Activated naive CD4-positive, alpha-beta T cell treated with anti-CD3 and anti-CD28 coated beads, Interleukin-2, amount 50 U/mL, for 72 hours (primary cell): ENCODE data around the gene HDAC9. TPM values are rescaled to one million over a fixed set of nuclear protein-coding genes. Genes with fewer than 3 reads are reported as not detected.

Source experiments
- ATAC-seq, 2 donors: fragments of 150-1000 bp; cut with Tn5 transposase; 2 replicates each; pipeline ENCODE4 v1.10.0; 2021; ENCODE audit warnings: mild to moderate bottlenecking in 2 of 2, moderate library complexity in 2 of 2
- DNase-seq, 2 donors: peaks; one replicate each; pipeline ENCODE4 v3.0.0; 2021 to 2022; ENCODE audit warnings: low spot score in 2 of 2
- H3K27ac Mint-ChIP-seq, 2 donors: one replicate each; pipeline ENCODE4 v1.8.0; 2022; ENCODE audit warnings: mild to moderate bottlenecking in 2 of 2, mixed read lengths in 2 of 2
- H3K36me3 Mint-ChIP-seq, 2 donors: one replicate each; pipeline ENCODE4 v1.8.0; 2022; ENCODE audit warnings: mixed read lengths in 2 of 2
- H3K9me3 Mint-ChIP-seq, 2 donors: one replicate each; pipeline ENCODE4 v1.8.0; 2022; ENCODE audit warnings: mixed read lengths in 2 of 2
- total RNA-seq, 2 donors: library from RNA; stranded (reverse); gene quantifications; one replicate each; pipeline ENCODE4 v1.2.3, GENCODE V29; 2022

The HDAC9 gene
- total RNA-seq, 2 donors from 2014 or later, result 0.32 to 0.84 TPM

DNA sequence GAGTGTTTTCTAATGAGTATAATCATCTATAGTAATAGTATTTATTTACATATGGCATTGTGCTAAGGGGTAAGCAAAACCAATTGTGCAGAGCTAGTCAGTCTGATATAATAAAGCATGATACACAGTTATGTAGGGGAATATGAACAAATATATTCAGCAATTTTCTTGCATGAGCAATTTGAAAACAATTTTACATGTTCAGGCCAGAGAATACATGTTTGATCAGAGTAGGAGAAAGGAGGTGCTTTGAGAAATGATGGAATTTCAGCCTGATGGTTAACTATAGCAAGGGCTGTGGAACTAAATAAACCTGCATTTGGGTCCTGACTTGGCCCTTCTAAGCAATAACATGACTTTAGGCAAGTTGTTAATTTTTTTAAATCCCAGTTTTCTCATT lies 407.3 kb downstream of the HDAC9 start:
- Mint-ChIP-seq H3K9me3 (peaks cover 11 to 19% of the 10 kb centered on the region in 2 donors), H3K36me3 (peaks cover 0 to 4% of the 10 kb centered on the region in 2 donors), H3K27ac (no peak overlapping the region)
- DNase-seq (no peak), ATAC-seq (no peak)

GRCh38 chr7:18903695-18904094 lies 408.1 kb downstream of the HDAC9 start:
- no peak for ATAC-seq
- DNase-seq, result no peak
- Mint-ChIP-seq H3K9me3 (peaks cover 11 to 23% of the 10 kb centered on the region in 2 donors), H3K27ac (no peak overlapping the region), H3K36me3 (peaks cover 0 to 4% of the 10 kb centered on the region in 2 donors)

GRCh38 chr7:18905316-18905943 lies 409.9 kb downstream of the HDAC9 start:
- DNase-seq, result no peak
- Mint-ChIP-seq H3K9me3 (peaks cover 15 to 26% of the 10 kb centered on the region in 2 donors), H3K27ac (no peak overlapping the region), H3K36me3 (peaks cover 0 to 4% of the 10 kb centered on the region in 2 donors)
- no peak for ATAC-seq

GRCh38 chr7:18906901-18907300 lies 411.4 kb downstream of the HDAC9 start:
- ATAC-seq, result no peak
- peaks cover 15 to 33% of the 10 kb centered on the region in 2 donors for H3K9me3 Mint-ChIP-seq
- no peak for DNase-seq
- H3K27ac Mint-ChIP-seq, result no peak overlapping the region
- peaks cover 0 to 4% of the 10 kb centered on the region in 2 donors for H3K36me3 Mint-ChIP-seq

- Mint-ChIP-seq H3K36me3 (no peaks in the 10 kb centered on the region), H3K9me3 (peaks cover 4 to 23% of the 10 kb centered on the region in 2 donors)
- no peak for ATAC-seq
Measured at GRCh38 chr7:18913106-18913505, 417.6 kb downstream of the HDAC9 start.

DNA sequence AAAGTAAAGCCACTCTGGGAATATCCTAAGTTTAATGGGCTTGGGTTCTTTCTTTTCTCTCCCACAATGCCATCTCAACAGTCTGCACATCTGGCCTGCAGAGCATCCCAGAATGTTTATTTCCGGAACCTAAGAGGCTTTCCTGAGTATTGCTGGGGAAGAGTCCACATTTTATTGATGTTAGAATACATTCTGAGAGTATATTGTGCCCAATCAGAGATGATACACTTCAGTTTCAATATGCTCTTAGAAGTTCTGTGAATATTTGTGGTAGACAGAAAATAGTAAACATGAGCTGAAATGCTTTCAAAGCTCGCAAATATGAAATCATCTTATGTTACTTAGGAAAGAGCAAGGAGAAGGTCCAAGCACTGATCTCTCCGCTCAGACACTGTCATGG lies 421.3 kb downstream of the HDAC9 start:
- DNase-seq (no peak), ATAC-seq (no peak)
- peaks cover 5 to 12% of the 10 kb centered on the region in 2 donors for H3K9me3 Mint-ChIP-seq
- H3K27ac Mint-ChIP-seq, result no peak overlapping the region
- peaks cover 0 to 4% of the 10 kb centered on the region in 2 donors for H3K36me3 Mint-ChIP-seq

More at GRCh38 chr7:18913106-18913505, 417.6 kb downstream of the HDAC9 start:
- no peak overlapping the region for H3K27ac Mint-ChIP-seq
- no peak for DNase-seq

DNA sequence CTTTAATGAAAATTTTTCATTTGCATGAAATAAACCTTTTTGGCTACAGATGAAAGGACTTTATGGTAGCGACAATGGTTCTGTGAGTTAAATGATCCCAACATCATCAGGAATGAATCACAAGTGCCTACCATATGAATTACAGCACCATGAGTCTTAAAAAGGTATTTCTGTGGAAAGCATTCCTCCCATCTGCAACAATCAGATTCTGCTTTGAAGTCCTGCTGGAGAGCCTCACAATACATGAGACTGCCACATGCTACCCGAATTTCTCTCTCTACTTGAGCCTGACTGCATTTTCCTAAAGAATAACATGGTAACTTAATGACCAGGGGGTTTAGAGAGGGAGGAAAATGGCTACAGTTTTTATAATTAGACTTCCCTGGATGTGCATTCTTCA lies 431.6 kb downstream of the HDAC9 start:
- DNase-seq (no peak), ATAC-seq (no peak)
- Mint-ChIP-seq H3K27ac (no peak overlapping the region), H3K36me3 (peaks cover 0 to 5% of the 10 kb centered on the region in 2 donors), H3K9me3 (peaks cover 4 to 5% of the 10 kb centered on the region in 2 donors)

- Mint-ChIP-seq H3K9me3 (peaks cover 3 to 7% of the 10 kb centered on the region in 2 donors), H3K27ac (no peak overlapping the region), H3K36me3 (no peaks in the 10 kb centered on the region)
- ATAC-seq (no peak), DNase-seq (no peak)
Measured at GRCh38 chr7:18936265-18936664, 440.7 kb downstream of the HDAC9 start.

DNA sequence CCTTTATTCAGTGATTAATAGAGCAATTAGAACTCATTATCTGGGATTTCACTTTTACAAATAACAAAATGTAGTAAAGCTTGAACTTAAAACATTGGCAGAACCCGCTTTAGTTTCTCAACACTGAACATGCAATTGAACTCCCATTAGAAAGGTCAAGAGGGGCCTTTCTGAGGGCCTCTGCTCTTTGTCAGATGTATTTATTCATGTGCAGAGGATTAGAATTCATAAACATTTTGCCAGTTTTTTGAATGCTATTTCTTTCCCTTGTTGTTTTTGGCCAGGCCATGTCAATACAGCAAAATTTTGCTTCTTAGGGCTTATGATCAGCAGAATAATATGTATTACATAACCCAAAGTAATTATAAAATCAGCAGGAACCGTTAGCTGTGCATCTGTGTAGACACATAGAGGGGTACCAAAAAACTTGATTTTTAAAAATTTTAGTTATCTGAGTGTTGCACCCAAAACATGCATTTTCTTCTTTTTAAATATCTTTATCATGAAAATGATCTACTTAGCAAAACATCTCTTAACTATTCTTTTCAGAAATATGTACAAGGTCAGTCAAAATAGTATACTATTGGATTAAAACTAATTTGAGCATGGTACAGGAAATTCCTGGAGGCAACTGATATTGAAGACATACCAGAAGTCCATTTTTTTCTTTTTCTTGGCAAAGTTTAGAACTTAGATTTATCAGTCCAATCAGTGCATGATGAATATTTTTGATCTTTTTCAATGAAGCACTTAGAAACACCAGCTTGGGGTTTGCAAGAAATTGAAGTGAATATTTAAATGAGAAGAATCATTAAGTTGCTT lies 444.4 kb downstream of the HDAC9 start:
- DNase-seq, result no peak
- Mint-ChIP-seq H3K27ac (no peak overlapping the region), H3K9me3 (peaks cover 4 to 9% of the 10 kb centered on the region in 2 donors), H3K36me3 (no peaks in the 10 kb centered on the region)
- ATAC-seq, result no peak

DNA sequence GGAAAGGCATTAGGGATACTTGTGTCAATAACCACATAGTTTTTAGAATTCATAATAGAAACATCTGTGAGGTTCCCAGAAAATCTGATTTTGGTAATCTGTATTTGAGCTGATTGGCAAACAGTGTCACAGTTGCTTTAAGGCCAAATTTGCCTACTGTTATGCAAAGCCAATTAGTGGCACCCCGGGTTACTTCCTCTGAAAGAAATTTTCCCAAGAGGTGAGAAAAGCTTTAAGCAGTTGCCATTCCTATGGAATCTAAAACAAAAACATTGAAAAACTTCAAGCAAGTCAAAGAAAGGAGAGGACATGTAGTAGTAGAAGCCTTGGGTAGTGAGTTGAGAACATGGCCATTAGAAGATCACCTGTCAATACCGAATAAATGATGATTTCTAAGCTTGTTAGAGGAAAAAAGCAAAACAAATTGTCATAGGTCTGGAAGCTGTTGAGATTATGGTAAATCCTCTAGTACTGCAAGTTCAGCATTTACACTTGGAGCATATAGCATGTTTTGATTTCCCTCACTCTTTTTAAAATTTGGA lies 445.1 kb downstream of the HDAC9 start:
- Mint-ChIP-seq H3K9me3 (peaks cover 4 to 9% of the 10 kb centered on the region in 2 donors), H3K27ac (no peak overlapping the region), H3K36me3 (no peaks in the 10 kb centered on the region)
- DNase-seq (no peak), ATAC-seq (no peak)

DNA sequence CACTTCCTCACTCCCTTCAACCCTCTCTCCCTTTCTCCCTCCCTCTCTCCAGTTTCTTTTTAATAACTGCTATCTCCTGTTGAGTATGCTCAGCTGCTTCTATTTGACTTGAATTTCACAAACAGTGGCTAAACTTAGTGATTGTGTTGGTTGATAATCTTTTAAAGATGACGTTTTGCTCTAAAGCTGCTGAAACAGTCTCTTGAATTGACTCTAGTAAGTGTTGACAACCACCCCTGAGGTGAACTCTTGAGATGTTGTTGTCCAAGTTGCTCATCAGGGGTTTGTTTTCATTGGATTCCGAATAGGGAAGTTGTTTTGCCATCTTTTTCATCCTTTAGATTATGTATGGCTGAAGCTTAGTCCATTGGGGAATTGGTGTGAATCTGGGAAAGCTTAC lies 445.7 kb downstream of the HDAC9 start:
- DNase-seq (no peak), ATAC-seq (no peak)
- Mint-ChIP-seq H3K9me3 (peaks cover 4 to 9% of the 10 kb centered on the region in 2 donors), H3K27ac (no peak overlapping the region), H3K36me3 (no peaks in the 10 kb centered on the region)

DNA sequence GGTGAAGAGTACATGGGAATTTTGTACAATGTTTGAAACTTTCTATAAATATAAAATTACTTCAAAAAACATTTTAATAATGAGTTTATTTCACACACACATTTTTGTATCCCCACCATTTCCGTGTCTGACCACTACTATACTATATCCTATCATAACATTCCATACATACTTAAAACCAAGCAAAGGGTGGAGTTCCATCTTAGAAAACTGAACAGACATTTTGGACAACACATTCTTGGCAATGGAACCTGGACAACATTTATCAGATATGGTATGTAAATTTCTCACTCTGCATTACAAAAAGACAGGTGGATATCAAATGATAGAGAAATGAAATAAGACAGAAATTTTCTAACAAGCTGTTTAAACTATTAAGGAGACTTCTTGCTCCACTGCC lies 453.0 kb downstream of the HDAC9 start:
- ATAC-seq (no peak), DNase-seq (no peak)
- Mint-ChIP-seq H3K27ac (no peak overlapping the region), H3K9me3 (peaks cover 0 to 4% of the 10 kb centered on the region in 2 donors), H3K36me3 (no peaks in the 10 kb centered on the region)

- Mint-ChIP-seq H3K36me3 (no peaks in the 10 kb centered on the region), H3K27ac (no peak overlapping the region), H3K9me3 (peaks cover 0 to 9% of the 10 kb centered on the region in 2 donors)
- no peak for DNase-seq
- no peak for ATAC-seq
Measured at GRCh38 chr7:18952846-18953245, 457.3 kb downstream of the HDAC9 start.

DNA sequence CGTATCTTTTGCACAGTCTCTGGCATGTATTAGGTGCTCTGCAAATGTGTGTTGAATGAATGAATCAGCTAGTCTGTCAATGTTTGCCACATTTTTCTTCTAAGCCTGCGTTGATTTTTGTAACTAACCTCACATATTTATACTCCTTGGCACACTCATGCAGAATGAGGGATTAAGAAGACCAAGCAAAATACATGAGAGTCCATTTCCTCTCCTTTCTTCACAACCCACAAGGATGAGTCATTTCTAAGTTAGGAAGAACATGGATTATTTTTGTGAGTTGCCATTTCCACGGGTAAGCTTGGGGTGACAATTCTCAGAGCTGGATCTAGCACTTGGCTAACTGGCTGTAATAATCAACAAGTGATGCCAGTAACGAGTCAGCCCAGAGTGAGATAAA lies 463.1 kb downstream of the HDAC9 start:
- Mint-ChIP-seq H3K9me3 (peaks cover 4 to 8% of the 10 kb centered on the region in 2 donors), H3K27ac (no peak overlapping the region), H3K36me3 (no peaks in the 10 kb centered on the region)
- DNase-seq (no peak), ATAC-seq (no peak)

DNA sequence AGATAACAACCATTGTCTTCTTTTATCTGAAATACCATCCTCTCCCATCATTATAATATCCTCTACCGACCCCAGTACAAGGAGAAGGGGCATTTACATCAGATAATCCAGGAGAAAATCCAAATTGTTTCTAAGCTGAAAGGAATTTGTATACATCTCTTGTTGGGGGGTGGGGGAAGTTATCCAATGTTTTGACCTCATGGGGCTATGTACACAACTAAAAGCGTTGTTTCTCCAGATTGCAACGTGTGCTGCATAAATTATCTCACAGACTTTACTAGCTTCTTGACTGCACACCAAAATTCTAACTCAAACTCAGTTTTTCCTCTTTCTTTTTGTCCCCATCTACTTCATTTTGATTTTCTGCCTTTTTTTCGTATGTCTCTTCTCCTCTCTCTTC lies 465.2 kb downstream of the HDAC9 start:
- no peak overlapping the region for H3K27ac Mint-ChIP-seq
- ATAC-seq (no peak), DNase-seq (no peak)
- H3K36me3 Mint-ChIP-seq, result no peaks in the 10 kb centered on the region
- H3K9me3 Mint-ChIP-seq, result peaks cover 4 to 8% of the 10 kb centered on the region in 2 donors

DNA sequence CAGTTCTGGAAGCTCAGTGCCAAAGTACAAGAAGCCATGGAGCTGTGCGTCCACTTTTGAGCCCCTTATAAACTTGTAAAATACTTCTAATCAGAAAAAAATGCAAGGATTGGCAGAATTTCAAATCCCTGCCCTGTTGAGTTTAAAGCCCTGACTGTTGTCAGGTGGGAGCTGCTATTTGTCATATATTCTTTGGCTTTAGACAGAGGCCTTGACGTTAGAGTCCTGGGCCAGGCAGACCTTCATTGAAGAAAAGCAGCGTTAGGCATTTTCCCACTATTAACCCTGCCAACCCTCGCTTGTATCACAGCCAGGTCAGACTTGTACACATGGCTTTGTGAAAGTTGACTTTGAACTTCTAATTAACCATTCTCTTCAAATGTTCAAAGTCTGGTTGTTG lies 466.5 kb downstream of the HDAC9 start:
- Mint-ChIP-seq H3K27ac (no peak overlapping the region), H3K36me3 (no peaks in the 10 kb centered on the region), H3K9me3 (peaks cover 3 to 8% of the 10 kb centered on the region in 2 donors)
- no peak for ATAC-seq
- DNase-seq, result no peak

GRCh38 chr7:18965657-18966056 lies 470.1 kb downstream of the HDAC9 start:
- no peak overlapping the region for H3K27ac Mint-ChIP-seq
- no peak for DNase-seq
- no peaks in the 10 kb centered on the region for H3K36me3 Mint-ChIP-seq
- ATAC-seq, result no peak
- peaks cover 11 to 16% of the 10 kb centered on the region in 2 donors for H3K9me3 Mint-ChIP-seq
